ENCODE results near the gene PPP1R9A. TPM values are rescaled to one million over a fixed set of nuclear protein-coding genes. Genes with fewer than 3 reads are reported as not detected.

The PPP1R9A gene
- total RNA-seq, 1 experiment from 2014 or later = 5.9 TPM

DNA sequence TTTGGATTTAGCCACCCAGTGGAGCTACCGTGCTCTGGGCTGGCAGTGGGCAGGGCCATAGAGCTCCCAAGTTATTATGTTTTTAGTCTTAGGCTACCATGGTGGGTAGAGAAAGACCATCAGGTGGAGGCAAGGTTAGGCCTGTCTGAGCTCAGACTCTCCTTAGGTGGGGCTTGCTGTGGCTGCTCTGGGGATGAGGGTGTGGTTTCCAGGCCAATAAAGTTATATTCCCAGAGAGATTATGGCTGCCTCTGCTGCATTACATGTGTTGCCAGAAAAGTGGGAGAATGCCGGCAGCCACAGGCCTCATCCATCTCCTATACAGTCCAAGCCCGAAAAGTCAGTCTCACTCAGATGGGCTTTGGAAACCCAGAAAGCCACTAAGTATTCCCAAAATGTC lies 34.2 kb upstream of the PPP1R9A start:
- Histone ChIP-seq H3K36me3 (ENCODE audit: low read depth, low read length) (no peaks in the 10 kb centered on the region), H3K27me3 (ENCODE audit: low read length) (no peaks in the 10 kb centered on the region), H3K79me2 (ENCODE audit: low read length) (no peaks in the 10 kb centered on the region), H3K9me2 (replicated peaks; ENCODE audit: low read length) (no peaks in the 10 kb centered on the region), H3K9ac (ENCODE audit: low read length) (no peak overlapping the region), H3K4me3 (ENCODE audit: low read length) (no peak overlapping the region), H3K4me1 (ENCODE audit: insufficient read depth, low read length) (no peaks in the 10 kb centered on the region), H3F3A (ENCODE audit: low read length, unreplicated experiment) (no peaks in the 10 kb centered on the region), H4K20me1 (ENCODE audit: low read length) (no peaks in the 10 kb centered on the region), H3K4me2 (ENCODE audit: low read length) (no peak overlapping the region), H3K9me3 (ENCODE audit: low read length) (peaks cover 6% of the 10 kb centered on the region; the same call in 1 of the 2 replicates), H3K27ac (ENCODE audit: low read length) (no peak overlapping the region), H2AFZ (ENCODE audit: low read length) (no peak overlapping the region)
- ChIA-PET CTCF (no interaction called here), POLR2A (ENCODE audit: unreplicated experiment) (no interaction called here)
- no peak for TF ChIP-seq EZH2phosphoT487 (IDR thresholded peaks at IDR 0.05; ENCODE audit: borderline replicate concordance, low read length)
- no peak for TF ChIP-seq CTCF (conservative IDR thresholded peaks at IDR 0.05; ENCODE audit: low read depth, low read length)
- no peak for TF ChIP-seq EZH2 (IDR thresholded peaks at IDR 0.05; ENCODE audit: low read length, unreplicated experiment)
- no peak for ATAC-seq
- no peak for DNase-seq
- intact Hi-C loops (cut with micrococcal nuclease) = no loop called here
- BruUV-seq (replicated peaks) = no TSS peak

GRCh38 chr7:94874036-94874785 lies 33.2 kb upstream of the PPP1R9A start:
- no peaks in the 10 kb centered on the region for H3K36me3 ChIP-seq (ENCODE audit: low read depth, low read length)
- ChIA-PET POLR2A (ENCODE audit: unreplicated experiment) (no interaction called here), CTCF (no interaction called here)
- TF ChIP-seq EZH2phosphoT487 (IDR thresholded peaks at IDR 0.05; ENCODE audit: borderline replicate concordance, low read length) = no peak
- no peak for TF ChIP-seq CTCF (conservative IDR thresholded peaks at IDR 0.05; ENCODE audit: low read depth, low read length)
- no peak for TF ChIP-seq EZH2 (IDR thresholded peaks at IDR 0.05; ENCODE audit: low read length, unreplicated experiment)
- H3F3A ChIP-seq (ENCODE audit: low read length, unreplicated experiment) = no peaks in the 10 kb centered on the region
- no peaks in the 10 kb centered on the region for H3K27me3 ChIP-seq (ENCODE audit: low read length)
- no peaks in the 10 kb centered on the region for H3K4me1 ChIP-seq (ENCODE audit: insufficient read depth, low read length)
- intact Hi-C loops (cut with micrococcal nuclease) = no loop called here
- no peak overlapping the region for H2AFZ ChIP-seq (ENCODE audit: low read length)
- H3K4me3 ChIP-seq (ENCODE audit: low read length) = no peak overlapping the region
- H3K9me3 ChIP-seq (ENCODE audit: low read length) = peaks cover 9% of the 10 kb centered on the region; the same call in 1 of the 2 replicates
- no peaks in the 10 kb centered on the region for H4K20me1 ChIP-seq (ENCODE audit: low read length)
- no peaks in the 10 kb centered on the region for H3K79me2 ChIP-seq (ENCODE audit: low read length)
- H3K27ac ChIP-seq (ENCODE audit: low read length) = no peak overlapping the region
- no TSS peak for BruUV-seq (replicated peaks)
- no peaks in the 10 kb centered on the region for H3K9me2 ChIP-seq (replicated peaks; ENCODE audit: low read length)
- no peak for ATAC-seq
- no peak for DNase-seq
- H3K9ac ChIP-seq (ENCODE audit: low read length) = no peak overlapping the region
- no peak overlapping the region for H3K4me2 ChIP-seq (ENCODE audit: low read length)

- no peak for DNase-seq
- no peaks in the 10 kb centered on the region for H3K36me3 ChIP-seq (ENCODE audit: low read depth, low read length)
Measured at GRCh38 chr7:94875201-94875600, 32.2 kb upstream of the PPP1R9A start.

More at GRCh38 chr7:94875201-94875600, 32.2 kb upstream of the PPP1R9A start:
- Histone ChIP-seq H3K79me2 (ENCODE audit: low read length) (no peaks in the 10 kb centered on the region), H4K20me1 (ENCODE audit: low read length) (no peaks in the 10 kb centered on the region), H3K9ac (ENCODE audit: low read length) (no peak overlapping the region), H3K27me3 (ENCODE audit: low read length) (no peaks in the 10 kb centered on the region), H3K27ac (ENCODE audit: low read length) (no peak overlapping the region), H3K4me1 (ENCODE audit: insufficient read depth, low read length) (no peaks in the 10 kb centered on the region), H3K9me2 (replicated peaks; ENCODE audit: low read length) (no peaks in the 10 kb centered on the region), H3F3A (ENCODE audit: low read length, unreplicated experiment) (no peaks in the 10 kb centered on the region), H2AFZ (ENCODE audit: low read length) (no peak overlapping the region), H3K4me2 (ENCODE audit: low read length) (no peak overlapping the region), H3K9me3 (ENCODE audit: low read length) (peaks cover 9% of the 10 kb centered on the region; the same call in 1 of the 2 replicates), H3K4me3 (ENCODE audit: low read length) (no peak overlapping the region)
- intact Hi-C loops (cut with micrococcal nuclease) = no loop called here
- CTCF ChIA-PET = no interaction called here
- POLR2A ChIA-PET (ENCODE audit: unreplicated experiment) = no interaction called here
- BruUV-seq (replicated peaks) = no TSS peak
- no peak for ATAC-seq
- TF ChIP-seq CTCF (conservative IDR thresholded peaks at IDR 0.05; ENCODE audit: low read depth, low read length) = no peak
- TF ChIP-seq EZH2phosphoT487 (IDR thresholded peaks at IDR 0.05; ENCODE audit: borderline replicate concordance, low read length) = no peak
- TF ChIP-seq EZH2 (IDR thresholded peaks at IDR 0.05; ENCODE audit: low read length, unreplicated experiment) = no peak

Data from PC-3 (cell line).